Medulla oblongata (tissue), 1 donor: ENCODE data around the gene CTBP2.
"Not testable (repeated sequence)": the region's sequence is repeated elsewhere in the genome, so short reads cannot be mapped to it uniquely, and the experiment has no call there.

Experiments used
- DNase-seq: peaks from one replicate; pipeline ENCODE4 v3.0.0-alpha.2; 2015; ENCODE audit errors: extremely low spot score

The CTBP2 gene

GRCh38 chr10:125186431-125187170 is 26.2 kb upstream of the CTBP2 start:
- DNase-seq, result no peak

GRCh38 chr10:125179107-125179506 is 18.7 kb upstream of the CTBP2 start:
- not testable (repeated sequence) for DNase-seq

- DNase-seq, result no peak
Observed at GRCh38 chr10:125177641-125178640, 17.6 kb upstream of the CTBP2 start.

- DNase-seq, result no peak
Observed at GRCh38 chr10:125175807-125176206, 15.4 kb upstream of the CTBP2 start.

- no peak for DNase-seq
Observed at GRCh38 chr10:125174360-125174759, 14.0 kb upstream of the CTBP2 start.

GRCh38 chr10:125172694-125173093 is 12.3 kb upstream of the CTBP2 start:
- no peak for DNase-seq

GRCh38 chr10:125171402-125172306 is 11.3 kb upstream of the CTBP2 start:
- DNase-seq, result no peak

- DNase-seq, result no peak
Observed at GRCh38 chr10:125169915-125170314, 9.6 kb upstream of the CTBP2 start.

- DNase-seq, result no peak
Observed at GRCh38 chr10:125169279-125169678, 8.9 kb upstream of the CTBP2 start.

- DNase-seq, result no peak
Observed at GRCh38 chr10:125166658-125167057, 6.3 kb upstream of the CTBP2 start.

- DNase-seq, result no peak
Observed at GRCh38 chr10:125165584-125166573, 5.5 kb upstream of the CTBP2 start.

- DNase-seq, result no peak
Observed at GRCh38 chr10:125164421-125164820, 4.1 kb upstream of the CTBP2 start.

GRCh38 chr10:125163803-125164202 is 3.4 kb upstream of the CTBP2 start:
- no peak for DNase-seq

GRCh38 chr10:125163312-125163711 is 2.9 kb upstream of the CTBP2 start:
- not testable (repeated sequence) for DNase-seq

GRCh38 chr10:125162120-125162931 is 2.0 kb upstream of the CTBP2 start:
- no peak for DNase-seq

- no peak for DNase-seq
Observed at GRCh38 chr10:125161707-125162119, 1.4 kb upstream of the CTBP2 start.

- DNase-seq, result peak; percentile 81
Observed at GRCh38 chr10:125160856-125161706, 718 bp upstream of the CTBP2 start.

GRCh38 chr10:125159486-125159931 is 854 bp downstream of the CTBP2 start:
- no peak for DNase-seq
